ENCODE results near the gene PTPN12.
A peak's percentile ranks its signal among the peaks of the same experiment; 100 is the strongest.
"Not testable (repeated sequence)": the region's sequence is repeated elsewhere in the genome, so short reads cannot be mapped to it uniquely, and the experiment has no call there.

Gene PTPN12

DNA sequence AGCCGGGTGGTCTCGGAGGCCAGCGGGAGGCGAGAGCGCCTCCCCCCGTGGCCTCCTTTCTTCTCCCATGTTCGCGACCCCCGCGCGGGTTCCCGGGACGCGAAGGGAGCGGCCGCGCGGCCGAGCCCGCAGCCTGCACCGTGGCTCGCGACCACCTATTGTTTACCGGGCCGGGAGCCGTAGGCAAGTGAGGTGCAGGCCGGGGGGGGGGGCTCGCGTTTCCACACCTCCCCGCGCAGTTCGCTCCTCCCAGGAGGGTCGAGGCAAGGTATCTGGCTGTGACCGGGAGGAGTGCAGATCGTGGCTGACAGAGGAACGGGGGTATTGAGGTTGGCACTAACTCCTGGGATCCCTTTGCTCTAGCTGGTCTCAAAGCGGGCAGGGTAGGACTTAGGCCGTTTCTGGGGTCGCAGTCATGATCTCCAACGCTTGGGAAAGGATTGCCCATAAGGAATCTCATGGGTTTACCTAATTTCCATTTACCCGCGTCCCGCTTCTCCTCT is 734 bp downstream of the PTPN12 start:
- DNase-seq, result peak in 6 of 10 donors; percentile 12 to 81 (median 24)
- intact Hi-C loops (cut with DNase I), result loop anchor here (2.0 to 5.0 kb wide), 3 partner anchors 87 to 259 kb away; partner anchors contain the start of genes PHTF2, RSBN1L and TMEM60

DNA sequence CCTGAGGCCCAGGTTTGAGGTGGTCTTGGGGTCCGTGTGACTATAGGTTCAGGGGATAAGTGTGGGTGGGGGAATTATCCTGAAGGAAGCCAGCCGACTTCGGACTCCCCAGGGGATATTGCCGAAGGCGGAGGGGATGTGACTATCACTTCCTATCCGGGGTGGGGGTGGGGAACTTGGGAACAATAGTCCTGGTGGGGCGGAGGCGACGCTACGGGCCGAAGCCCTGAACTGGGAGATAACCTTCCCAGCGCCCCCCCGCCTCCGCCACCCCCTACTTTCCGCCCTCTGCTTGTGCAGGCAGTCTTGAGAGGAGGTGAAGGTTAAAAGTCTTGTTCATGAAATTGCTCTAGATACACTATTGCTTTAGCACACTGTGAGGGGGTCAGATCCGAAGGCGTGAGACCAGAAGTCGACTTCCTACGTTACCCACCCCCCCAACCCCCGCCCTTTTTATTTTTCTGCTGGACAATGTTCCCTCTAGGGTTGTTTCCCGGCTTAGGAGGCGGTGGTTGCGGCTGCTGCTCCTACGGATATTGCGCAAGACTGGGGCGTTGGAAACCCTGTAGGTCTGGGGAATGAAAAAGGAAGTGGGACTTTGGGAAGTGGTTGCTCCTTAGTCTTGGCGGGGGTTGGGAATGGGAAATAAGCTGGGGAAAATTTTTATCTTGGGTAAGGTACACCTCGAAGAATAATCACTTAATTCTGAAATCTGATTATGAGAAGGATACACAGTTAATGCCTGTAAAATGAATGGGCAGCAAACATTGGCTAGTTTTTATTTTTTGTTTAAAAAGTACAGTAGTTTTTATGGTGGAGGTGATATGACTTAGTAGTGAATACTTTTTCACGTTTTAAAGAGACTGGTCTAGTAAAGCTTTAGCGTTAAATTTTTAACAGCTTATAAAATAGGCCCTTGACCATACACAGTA is 1.5 kb downstream of the PTPN12 start:
- DNase-seq, result peak in 9 of 10 donors; percentile 33 to 92 (median 57)
- intact Hi-C loops (cut with DNase I), result loop anchor here (5.0 kb wide), 1 partner anchor 259 kb away; the partner anchor contains the start of genes PHTF2 and TMEM60

- intact Hi-C loops (cut with DNase I), result no loop called here
- no peak for DNase-seq
Observed at GRCh38 chr7:77540402-77540822, 3.3 kb downstream of the PTPN12 start.

GRCh38 chr7:77540993-77541392 is 3.9 kb downstream of the PTPN12 start:
- DNase-seq; intact Hi-C loops (cut with DNase I): not testable (repeated sequence)

DNA sequence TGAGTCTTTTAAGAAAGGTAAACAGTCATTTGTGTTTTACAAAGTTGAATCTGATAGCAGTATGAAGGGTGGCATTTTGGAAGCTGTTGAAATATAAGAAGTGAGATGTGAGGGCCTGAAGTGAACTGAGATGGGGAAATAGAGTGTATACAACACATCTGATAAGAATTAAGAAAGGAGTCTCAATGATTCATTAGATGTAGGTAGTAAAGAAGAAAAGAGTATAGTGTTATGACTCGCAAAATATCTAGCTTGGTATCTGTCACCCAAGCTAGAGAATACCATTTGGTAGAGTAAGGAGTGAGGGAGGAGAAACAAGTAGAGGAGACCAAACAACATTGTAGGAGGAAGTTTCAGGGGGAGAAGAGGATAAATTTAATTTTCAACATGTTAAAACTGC is 5.3 kb downstream of the PTPN12 start:
- intact Hi-C loops (cut with DNase I), result no loop called here

GRCh38 chr7:77542895-77543294 is 5.8 kb downstream of the PTPN12 start:
- no peak for DNase-seq
- intact Hi-C loops (cut with DNase I), result no loop called here

More for the DNA sequence above, 5.3 kb downstream of the PTPN12 start:
- DNase-seq, result no peak

DNA sequence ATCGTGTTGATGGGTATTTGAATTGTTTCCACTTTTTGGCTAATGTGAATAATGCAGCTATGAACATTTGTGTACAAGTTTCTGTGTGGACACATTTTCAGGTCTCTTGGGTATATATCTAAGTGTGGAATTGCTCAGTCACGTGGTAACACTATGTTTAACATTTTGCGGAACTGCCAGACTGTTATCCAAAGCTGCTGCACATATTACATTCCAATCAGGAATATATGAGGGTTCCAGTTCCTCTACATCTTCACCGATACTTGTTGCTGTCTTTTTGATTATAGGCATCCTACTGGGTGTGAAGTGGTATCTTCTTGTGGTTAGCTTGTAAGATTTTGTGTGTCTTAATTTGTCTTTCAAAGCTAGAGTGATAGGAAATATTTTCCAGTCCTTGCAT is 6.8 kb downstream of the PTPN12 start:
- no peak for DNase-seq
- intact Hi-C loops (cut with DNase I), result no loop called here

GRCh38 chr7:77544518-77544917 is 7.4 kb downstream of the PTPN12 start:
- DNase-seq, result no peak
- intact Hi-C loops (cut with DNase I), result no loop called here

GRCh38 chr7:77548206-77548605 is 11.1 kb downstream of the PTPN12 start:
- intact Hi-C loops (cut with DNase I), result no loop called here
- no peak for DNase-seq

DNA sequence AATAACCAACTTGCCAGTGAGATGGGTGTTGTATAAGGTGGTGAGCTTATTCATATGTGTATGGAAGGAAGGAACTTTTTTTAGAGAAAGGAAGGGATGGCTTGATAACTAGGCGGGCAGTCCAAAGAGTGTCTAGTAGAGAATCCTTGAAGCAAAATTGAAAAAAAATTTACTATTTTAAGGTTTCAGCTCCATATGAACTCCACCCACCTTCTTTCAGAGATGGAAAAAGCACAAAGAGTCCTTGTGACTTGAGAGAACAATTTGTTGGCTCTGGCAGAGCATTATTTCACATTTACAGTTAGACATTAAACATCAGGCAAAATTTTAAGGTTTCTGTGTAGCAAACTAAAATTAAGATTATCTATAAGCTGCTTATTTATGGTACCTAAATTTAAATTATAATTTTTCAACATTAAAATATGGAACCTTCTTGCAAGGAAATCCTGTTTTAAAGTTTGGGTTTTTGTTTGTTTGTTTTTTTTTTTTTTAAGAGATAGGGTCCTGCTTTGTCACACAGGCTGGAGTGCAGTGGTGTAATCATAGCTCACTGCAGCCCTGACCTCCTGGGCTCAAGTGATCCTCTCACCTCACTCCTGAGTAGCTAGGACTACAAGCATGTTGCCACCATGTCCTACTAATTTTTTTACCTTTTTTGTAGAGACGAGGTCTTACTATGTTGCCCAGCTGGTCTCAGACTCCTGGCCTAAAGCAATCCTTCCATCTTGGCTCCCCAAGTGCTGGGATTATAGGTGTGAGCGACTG is 12.2 kb downstream of the PTPN12 start:
- no peak for DNase-seq
- intact Hi-C loops (cut with DNase I), result no loop called here

- no peak for DNase-seq
- intact Hi-C loops (cut with DNase I), result no loop called here
Observed at GRCh38 chr7:77550586-77550985, 13.5 kb downstream of the PTPN12 start.

DNA sequence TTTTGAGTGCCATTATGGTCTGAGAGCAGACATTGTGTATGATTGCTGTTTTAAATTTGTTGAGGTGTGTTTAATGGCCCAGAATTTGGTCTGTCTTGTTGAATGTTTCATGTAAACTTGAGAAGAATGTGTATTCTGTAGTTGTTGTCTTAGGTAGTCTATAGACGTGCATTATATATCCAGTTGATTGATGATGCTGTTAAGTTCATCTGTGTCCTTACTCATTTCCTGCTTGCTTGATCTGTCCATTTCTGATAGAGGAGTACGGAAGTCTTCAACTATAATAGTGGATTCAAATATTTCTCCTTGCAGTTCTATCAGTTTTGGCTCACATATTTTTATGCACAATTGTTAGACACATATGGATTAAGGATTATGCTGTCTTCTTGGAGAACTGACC is 16.0 kb downstream of the PTPN12 start:
- intact Hi-C loops (cut with DNase I), result no loop called here
- no peak for DNase-seq

DNA sequence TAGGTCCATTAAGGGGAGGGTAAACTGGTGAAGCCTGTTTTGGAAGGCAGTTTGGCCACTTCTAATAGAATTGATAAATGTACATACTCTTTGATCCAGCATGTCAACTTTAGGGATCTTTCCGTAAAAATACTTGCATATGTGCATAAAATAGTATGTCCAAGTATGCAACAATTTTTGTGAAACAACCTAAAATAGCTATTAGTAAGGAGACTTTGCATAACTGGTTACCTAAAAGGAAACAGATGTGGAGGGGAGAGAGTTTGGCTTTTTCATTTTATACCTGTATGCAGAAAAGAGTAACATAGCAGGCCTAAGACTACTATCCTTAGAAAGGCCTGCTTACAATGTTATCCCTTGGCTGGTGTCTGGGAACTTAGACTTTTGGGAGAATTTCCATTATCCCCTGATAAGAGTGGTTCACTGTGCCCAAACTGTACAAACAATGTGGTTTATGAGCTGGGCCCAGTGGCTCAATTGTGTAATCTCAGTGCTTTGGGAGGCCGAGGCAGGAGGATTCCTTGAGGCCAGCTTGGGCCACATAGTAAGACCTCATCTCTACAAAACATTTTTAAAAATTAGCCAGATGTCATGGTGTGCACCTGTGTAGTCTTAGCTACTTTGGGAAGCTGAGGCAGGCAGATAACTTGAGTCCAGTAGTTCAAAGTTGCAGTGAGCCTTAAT is 21.3 kb downstream of the PTPN12 start:
- intact Hi-C loops (cut with DNase I), result no loop called here
- no peak for DNase-seq

- intact Hi-C loops (cut with DNase I), result no loop called here
- no peak for DNase-seq
Observed at GRCh38 chr7:77561352-77561751, 24.3 kb downstream of the PTPN12 start.

DNA sequence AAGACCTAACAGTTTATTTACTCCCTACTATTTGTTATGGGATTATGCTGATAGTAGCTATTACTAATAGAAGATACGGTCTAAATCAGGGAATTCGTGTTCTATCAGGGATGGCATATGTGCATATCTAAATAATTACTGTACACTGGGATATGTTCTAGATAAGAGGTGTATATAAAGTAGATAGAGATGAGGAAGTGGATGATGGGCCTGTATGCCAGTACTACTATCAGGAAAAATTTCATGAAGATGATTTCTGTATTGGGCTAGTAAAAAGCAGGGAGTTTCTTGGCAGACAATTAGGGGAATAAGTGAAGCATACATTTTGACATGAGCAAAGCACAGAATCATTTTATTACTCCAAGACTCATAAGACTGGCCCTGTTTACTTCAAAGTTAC is 26.2 kb downstream of the PTPN12 start:
- DNase-seq, result no peak
- intact Hi-C loops (cut with DNase I), result no loop called here

DNA sequence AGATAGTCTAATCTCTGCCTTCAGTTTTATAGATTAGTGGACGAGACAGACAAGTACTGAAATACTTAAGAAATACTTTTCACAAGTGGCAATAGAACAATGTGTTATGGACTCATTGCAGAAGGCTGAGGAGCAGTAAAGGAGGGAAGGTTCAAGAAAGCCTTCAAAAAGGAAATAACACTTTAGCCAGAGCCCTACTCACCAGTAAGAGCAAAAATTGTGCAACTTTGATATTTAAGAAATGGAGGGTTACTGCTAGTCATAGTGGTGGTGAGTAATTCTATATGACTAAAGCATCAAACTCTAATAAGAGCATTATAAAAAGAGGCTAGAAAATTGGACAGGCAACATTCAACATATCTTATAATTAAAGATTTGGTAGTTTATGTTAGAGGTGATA is 28.8 kb downstream of the PTPN12 start:
- intact Hi-C loops (cut with DNase I), result no loop called here
- no peak for DNase-seq

DNA sequence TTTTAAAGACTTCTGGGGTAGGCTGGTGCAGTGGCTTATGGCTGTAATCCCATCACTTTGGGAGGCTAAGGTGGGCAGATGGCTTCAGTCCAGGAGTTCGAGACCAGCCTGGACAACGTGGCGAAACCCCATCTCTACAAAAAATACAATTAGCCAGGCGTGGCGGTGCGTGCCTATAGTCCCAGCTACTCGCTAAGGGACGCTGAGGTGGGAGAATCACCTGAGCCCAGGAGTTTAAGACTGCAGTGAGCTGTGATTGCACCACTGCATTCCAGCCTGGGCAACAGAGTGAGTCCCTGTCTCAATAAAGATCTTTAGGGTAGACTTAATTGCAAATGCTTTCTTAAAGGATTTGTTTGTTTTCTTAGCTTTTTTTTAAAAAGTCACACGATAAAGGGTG is 29.3 kb downstream of the PTPN12 start:
- DNase-seq, result no peak

GRCh38 chr7:77569514-77570232 is 32.6 kb downstream of the PTPN12 start:
- intact Hi-C loops (cut with DNase I), result no loop called here

More for the DNA sequence above, 29.3 kb downstream of the PTPN12 start:
- intact Hi-C loops (cut with DNase I), result no loop called here

GRCh38 chr7:77570330-77571011 is 33.4 kb downstream of the PTPN12 start:
- no peak for DNase-seq

More at GRCh38 chr7:77569514-77570232, 32.6 kb downstream of the PTPN12 start:
- DNase-seq, result no peak

More at GRCh38 chr7:77570330-77571011, 33.4 kb downstream of the PTPN12 start:
- intact Hi-C loops (cut with DNase I), result no loop called here
